ENCODE data around the gene TFDP1. TPM values are rescaled to one million over a fixed set of nuclear protein-coding genes. Genes with fewer than 3 reads are reported as not detected.

Gene TFDP1
- total RNA-seq, 2 donors from 2014 or later = 50.1 to 62.4 TPM

DNA sequence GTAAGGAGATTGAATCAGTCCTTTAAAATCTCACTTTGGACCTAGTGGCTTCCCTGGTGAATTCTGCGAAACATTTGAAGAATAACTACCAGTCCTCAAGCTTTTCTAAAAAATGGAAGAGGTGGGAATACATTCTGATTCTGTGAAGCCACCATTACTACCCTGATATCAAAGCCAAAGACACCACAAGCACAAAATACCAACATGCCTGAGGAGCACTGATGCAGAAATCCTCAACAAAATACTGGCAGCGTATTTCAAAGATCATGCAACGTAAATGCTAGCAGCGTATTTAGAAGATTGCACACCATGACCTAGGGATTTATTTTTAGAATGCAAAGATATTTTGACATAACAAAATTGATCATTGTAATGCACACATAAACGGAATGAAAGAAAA, 59.0 kb downstream of the TFDP1 start:
- no peak overlapping the region for H3K27ac ChIP-seq
- H3K36me3 ChIP-seq = no peaks in the 10 kb centered on the region
- no peak overlapping the region for H3K4me3 ChIP-seq
- peaks cover 2% of the 10 kb centered on the region for H3K4me1 ChIP-seq (replicated peaks)
- no peaks in the 10 kb centered on the region for H3K9me3 ChIP-seq
- no peak for DNase-seq (ENCODE audit: low spot score)
- intact Hi-C loops (cut with DNase I) = no loop called here
- no peaks in the 10 kb centered on the region for H3K27me3 ChIP-seq (replicated peaks; ENCODE audit: insufficient read depth)
- TF ChIP-seq POLR2A (IDR thresholded peaks at IDR 0.05) = no peak
- no peak for TF ChIP-seq POLR2AphosphoS5 (IDR thresholded peaks at IDR 0.05)
- TF ChIP-seq, protein P1, sequence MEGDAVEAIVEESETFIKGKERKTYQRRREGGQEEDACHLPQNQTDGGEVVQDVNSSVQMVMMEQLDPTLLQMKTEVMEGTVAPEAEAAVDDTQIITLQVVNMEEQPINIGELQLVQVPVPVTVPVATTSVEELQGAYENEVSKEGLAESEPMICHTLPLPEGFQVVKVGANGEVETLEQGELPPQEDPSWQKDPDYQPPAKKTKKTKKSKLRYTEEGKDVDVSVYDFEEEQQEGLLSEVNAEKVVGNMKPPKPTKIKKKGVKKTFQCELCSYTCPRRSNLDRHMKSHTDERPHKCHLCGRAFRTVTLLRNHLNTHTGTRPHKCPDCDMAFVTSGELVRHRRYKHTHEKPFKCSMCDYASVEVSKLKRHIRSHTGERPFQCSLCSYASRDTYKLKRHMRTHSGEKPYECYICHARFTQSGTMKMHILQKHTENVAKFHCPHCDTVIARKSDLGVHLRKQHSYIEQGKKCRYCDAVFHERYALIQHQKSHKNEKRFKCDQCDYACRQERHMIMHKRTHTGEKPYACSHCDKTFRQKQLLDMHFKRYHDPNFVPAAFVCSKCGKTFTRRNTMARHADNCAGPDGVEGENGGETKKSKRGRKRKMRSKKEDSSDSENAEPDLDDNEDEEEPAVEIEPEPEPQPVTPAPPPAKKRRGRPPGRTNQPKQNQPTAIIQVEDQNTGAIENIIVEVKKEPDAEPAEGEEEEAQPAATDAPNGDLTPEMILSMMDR (IDR thresholded peaks at IDR 0.05) = no peak
- WGBS = 94% methylated on average over 5 of the region's 5 CpGs

DNA sequence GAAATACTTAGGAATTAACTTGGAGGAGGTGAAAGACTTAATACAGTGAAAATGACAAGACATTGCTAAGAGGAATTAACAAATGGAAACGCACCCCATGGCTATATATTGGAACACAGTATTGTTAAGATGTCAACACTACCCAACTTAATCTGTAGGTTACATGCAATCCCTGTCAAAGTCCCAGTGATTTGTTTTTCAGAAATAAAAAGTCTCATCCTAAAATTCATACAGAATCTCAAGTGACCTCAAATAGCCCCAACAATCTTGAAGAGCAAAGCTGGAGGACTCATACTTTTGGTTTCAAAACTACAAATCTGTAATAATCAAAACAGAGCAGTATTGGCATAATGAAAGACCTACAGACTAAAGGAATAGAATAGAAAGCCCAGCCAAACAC, 60.2 kb downstream of the TFDP1 start:
- TF ChIP-seq POLR2A (IDR thresholded peaks at IDR 0.05) = no peak
- TF ChIP-seq, protein P1 (IDR thresholded peaks at IDR 0.05) = no peak
- no peak for TF ChIP-seq POLR2AphosphoS5 (IDR thresholded peaks at IDR 0.05)
- Histone ChIP-seq H3K27me3 (replicated peaks; ENCODE audit: insufficient read depth) (no peaks in the 10 kb centered on the region), H3K4me3 (no peak overlapping the region), H3K9me3 (no peaks in the 10 kb centered on the region), H3K27ac (no peak overlapping the region), H3K4me1 (replicated peaks) (peaks cover 2% of the 10 kb centered on the region), H3K36me3 (no peaks in the 10 kb centered on the region)
- 83% methylated on average over 1 of the region's 1 CpG for WGBS
- DNase-seq (ENCODE audit: low spot score) = no peak
- intact Hi-C loops (cut with DNase I) = no loop called here

DNA sequence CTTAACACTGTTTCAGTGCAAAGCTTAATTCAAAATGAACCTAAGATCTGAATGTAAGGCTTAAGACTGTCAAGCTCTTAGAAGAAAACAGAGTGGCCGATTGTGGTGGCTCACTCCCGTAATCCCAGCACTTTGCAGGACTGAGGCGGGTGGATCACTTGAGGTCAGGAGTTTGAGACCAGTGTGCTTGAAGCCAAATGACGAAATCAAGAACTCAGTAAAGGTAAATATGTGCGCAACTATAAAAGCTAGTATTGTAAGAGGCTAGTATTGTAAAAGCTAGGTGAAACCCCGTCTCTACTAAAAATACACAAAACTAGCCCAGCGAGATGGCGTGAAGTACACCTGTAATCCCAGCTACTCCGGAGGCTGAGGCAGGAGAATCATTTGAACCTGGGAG, 60.8 kb downstream of the TFDP1 start:
- no peaks in the 10 kb centered on the region for H3K9me3 ChIP-seq
- WGBS = 57% methylated on average over 9 of the region's 9 CpGs
- H3K4me1 ChIP-seq (replicated peaks) = peaks cover 2% of the 10 kb centered on the region
- no peaks in the 10 kb centered on the region for H3K27me3 ChIP-seq (replicated peaks; ENCODE audit: insufficient read depth)
- intact Hi-C loops (cut with DNase I) = no loop called here
- no peak overlapping the region for H3K4me3 ChIP-seq
- no peak for DNase-seq (ENCODE audit: low spot score)
- TF ChIP-seq POLR2A (IDR thresholded peaks at IDR 0.05) = no peak
- peak; percentile 52 for TF ChIP-seq POLR2AphosphoS5 (IDR thresholded peaks at IDR 0.05)
- no peak overlapping the region for H3K27ac ChIP-seq
- H3K36me3 ChIP-seq = no peaks in the 10 kb centered on the region

DNA sequence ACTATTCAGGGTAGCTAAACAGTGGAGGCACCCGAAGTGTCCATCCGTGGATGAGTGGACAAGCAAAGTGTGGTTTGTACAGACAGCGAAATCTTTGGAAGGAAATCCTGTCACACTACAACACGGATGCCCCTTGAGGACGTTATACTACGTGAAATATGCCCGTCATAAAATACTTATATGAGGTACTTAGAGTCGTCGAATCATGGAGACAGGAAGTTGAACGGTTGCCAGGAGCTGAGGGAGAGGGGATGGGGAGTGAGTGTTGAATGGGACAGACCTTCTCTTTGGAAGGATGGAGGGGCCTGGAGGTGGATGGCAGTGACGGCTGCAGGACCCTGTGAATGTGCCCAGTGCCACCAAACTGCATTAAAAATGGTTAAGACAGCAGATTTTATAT, 61.8 kb downstream of the TFDP1 start:
- intact Hi-C loops (cut with DNase I) = no loop called here
- no peaks in the 10 kb centered on the region for H3K36me3 ChIP-seq
- H3K4me3 ChIP-seq = no peak overlapping the region
- no peak for TF ChIP-seq POLR2AphosphoS5 (IDR thresholded peaks at IDR 0.05)
- TF ChIP-seq, protein P1 (IDR thresholded peaks at IDR 0.05) = no peak
- no peak for TF ChIP-seq POLR2A (IDR thresholded peaks at IDR 0.05)
- DNase-seq (ENCODE audit: low spot score) = no peak
- no peaks in the 10 kb centered on the region for H3K27me3 ChIP-seq (replicated peaks; ENCODE audit: insufficient read depth)
- 30% methylated on average over 11 of the region's 11 CpGs for WGBS
- H3K9me3 ChIP-seq = no peaks in the 10 kb centered on the region
- peaks cover 1% of the 10 kb centered on the region for H3K4me1 ChIP-seq (replicated peaks)
- H3K27ac ChIP-seq = no peak overlapping the region

DNA sequence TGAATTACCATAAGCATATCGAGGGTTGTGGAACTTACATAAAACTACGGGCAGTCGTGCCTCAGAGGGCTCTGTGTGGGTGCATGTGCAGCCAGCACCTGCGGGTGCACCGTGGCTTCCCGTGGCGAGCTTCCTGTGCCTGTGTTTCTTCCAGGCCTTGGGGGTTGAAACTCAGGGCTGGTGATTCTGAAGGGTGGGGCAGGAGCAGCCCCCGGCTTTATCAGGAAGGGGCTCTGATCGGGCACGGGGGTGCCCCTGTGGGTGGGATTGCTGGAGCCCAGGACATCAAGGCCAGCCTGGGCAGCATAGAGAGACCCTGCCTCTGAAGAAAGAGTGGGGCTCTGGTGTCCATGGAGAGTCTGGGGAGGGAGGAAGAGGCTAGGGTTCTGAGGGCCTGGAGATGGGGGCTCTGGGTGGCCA, 62.4 kb downstream of the TFDP1 start:
- Histone ChIP-seq H3K4me1 (replicated peaks) (no peaks in the 10 kb centered on the region), H3K9me3 (no peaks in the 10 kb centered on the region), H3K4me3 (no peak overlapping the region), H3K27ac (peak overlapping the region; percentile 2 to 21), H3K36me3 (no peaks in the 10 kb centered on the region), H3K27me3 (replicated peaks; ENCODE audit: insufficient read depth) (no peaks in the 10 kb centered on the region)
- WGBS = 66% methylated on average over 10 of the region's 10 CpGs
- no peak for DNase-seq (ENCODE audit: low spot score)
- intact Hi-C loops (cut with DNase I) = no loop called here
- TF ChIP-seq, protein P1 (IDR thresholded peaks at IDR 0.05) = no peak
- TF ChIP-seq POLR2A (IDR thresholded peaks at IDR 0.05) = no peak
